ENCODE measurements around the gene SUSD6.
"Not testable (repeated sequence)": the region's sequence is repeated elsewhere in the genome, so short reads cannot be mapped to it uniquely, and the experiment has no call there.

SUSD6 gene

GRCh38 chr14:69625299-69626131 is 14.1 kb downstream of the SUSD6 start:
- no peak for DNase-seq

GRCh38 chr14:69626132-69626500 is 14.7 kb downstream of the SUSD6 start:
- DNase-seq = no peak

DNA sequence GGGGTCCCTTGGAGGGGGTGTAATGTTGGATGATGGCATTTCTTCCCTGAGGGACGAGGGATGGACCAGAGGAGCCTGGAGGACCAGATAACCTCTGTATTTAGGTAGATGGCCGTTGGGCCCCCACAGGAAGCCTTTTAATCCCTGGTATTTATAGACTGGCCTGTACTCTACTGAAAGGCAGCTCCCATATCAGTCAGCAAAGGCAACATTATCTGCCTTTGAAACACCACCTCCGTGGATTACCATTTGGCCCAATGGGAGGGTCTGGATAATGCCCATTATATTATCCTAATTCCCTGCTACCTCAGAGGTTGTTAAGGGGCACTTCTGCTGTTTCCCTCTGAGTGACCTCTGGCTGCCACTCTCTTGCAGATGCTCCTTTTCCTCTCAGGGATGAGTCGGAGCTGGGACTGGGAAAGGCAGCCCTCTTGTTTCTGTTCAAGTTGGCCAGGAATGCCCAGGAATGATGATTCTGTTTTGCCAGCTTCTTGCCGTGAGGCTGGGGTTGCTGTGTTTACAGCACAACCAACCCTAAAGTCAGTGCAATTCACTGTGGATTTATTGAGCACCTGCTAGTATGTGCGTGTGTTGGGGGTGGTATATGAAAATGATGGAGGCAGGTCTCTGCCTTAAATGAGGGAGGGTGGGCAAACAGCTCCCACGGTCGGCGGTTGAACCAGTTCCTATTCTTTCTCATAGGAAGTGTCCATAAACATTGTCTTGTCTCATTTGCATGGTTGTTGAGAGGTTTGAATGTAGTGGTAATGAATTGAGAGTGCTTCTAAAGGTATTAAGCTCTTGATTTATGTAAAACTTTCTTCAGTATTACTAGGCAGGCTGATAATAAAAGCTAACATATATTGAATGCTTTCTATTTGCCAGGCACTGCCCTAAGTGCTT is 18.1 kb downstream of the SUSD6 start:
- no peak for DNase-seq

DNA sequence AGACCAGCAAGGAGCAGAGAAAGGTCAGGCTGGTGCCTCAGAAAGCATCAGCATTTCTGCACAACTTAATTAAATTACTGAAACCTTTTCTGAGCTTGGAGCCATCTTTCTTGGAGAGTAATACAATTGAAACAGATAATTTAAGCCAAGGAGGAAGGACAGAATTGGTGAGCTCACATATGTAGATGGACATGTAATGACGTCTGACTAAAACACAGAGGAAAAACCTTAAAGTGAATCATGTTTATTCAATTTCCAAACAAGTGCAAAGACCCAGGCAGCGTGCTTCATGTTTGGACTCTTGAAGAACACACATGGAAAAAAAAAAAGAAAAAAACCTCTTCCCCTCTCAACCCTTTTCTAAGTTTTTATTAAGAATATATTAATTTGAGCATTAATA is 19.0 kb downstream of the SUSD6 start:
- no peak for DNase-seq

GRCh38 chr14:69631509-69631908 is 20.1 kb downstream of the SUSD6 start:
- DNase-seq = peak; percentile 58

DNA sequence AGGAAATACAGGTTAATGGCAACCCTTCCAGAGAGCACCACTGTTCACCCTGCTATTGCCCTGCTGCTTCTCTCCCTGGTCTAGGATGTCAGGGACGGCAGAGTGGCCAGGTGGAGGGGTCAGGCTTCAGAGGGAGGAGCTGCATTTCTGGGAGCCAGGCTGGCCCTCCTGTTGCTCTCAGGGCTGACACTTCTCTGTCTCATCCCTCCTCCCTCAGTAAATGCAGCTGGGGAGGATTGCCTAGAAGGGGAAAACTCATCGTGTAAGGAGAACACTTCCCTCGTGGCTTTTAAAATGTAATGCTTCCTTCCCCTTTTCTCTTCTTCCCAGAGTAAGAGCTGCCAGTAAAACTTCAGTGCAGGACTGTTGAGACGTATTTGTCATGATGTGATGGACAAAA is 20.8 kb downstream of the SUSD6 start:
- no peak for DNase-seq

GRCh38 chr14:69632593-69633151 is 21.3 kb downstream of the SUSD6 start:
- DNase-seq = no peak

GRCh38 chr14:69633238-69633637 is 21.8 kb downstream of the SUSD6 start:
- no peak for DNase-seq

- DNase-seq = no peak
These were observed 24.7 kb downstream of the SUSD6 start for GRCh38 chr14:69635981-69636639.

DNA sequence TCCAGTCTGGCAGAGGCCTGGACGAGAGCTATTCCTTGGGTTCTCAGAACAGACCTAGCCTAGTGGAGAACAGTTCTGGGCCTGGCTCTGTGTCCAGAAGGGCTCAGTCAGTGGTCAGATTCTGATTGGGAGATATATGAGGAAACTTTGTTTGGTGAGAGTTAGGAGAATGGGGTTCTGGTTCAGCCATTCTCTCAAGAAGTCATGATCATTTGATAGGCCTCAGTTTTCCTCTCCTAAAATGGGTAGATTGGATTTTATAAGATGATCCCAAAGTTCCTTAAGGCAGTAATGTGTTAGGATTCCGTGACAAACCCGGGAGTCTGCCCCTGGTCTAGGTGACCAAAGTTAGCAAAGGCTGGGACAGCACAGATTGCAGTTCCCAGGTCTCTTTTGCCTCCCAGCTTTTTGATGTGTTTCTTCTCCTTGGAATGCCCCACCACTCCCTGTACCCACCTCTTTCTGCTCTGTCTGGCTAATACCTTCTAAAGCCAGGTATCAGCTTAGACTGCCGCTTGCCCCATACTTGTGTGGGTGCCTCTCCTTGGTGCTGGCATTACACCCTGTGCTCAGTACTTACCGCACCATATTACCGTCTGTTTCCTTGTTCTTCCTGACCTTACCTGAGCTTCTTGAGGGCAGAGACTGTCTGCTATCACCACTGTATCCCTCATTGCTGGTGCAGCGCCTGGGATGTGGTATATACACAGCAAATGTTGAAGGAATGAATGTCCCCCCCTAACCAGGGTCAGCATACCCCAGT is 25.5 kb downstream of the SUSD6 start:
- no peak for DNase-seq

GRCh38 chr14:69637503-69638031 is 26.2 kb downstream of the SUSD6 start:
- no peak for DNase-seq

GRCh38 chr14:69640931-69641330 is 29.5 kb downstream of the SUSD6 start:
- no peak for DNase-seq

GRCh38 chr14:69642212-69642793 is 30.9 kb downstream of the SUSD6 start:
- not testable (repeated sequence) for DNase-seq

GRCh38 chr14:69643430-69644200 is 32.2 kb downstream of the SUSD6 start:
- DNase-seq = peak; percentile 38

DNA sequence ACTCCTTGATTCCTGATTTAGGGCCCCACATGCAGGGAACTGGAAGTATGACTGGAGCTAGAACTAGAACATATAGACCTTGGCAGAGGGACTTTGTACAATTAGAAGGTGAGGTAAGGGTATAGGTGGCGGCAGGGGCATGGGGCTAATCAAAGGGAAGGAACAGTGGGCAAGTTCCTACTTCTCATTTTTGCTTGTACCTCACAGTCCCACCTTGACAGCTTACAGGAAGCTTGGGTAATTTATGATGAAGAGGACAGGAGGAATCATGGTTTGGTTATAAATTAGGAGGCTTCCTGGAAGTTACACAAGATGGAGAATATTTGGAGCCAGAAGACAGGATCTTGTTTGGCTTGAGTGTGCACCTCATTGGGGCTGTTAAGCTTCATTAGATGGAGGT is 33.4 kb downstream of the SUSD6 start:
- DNase-seq = no peak

DNA sequence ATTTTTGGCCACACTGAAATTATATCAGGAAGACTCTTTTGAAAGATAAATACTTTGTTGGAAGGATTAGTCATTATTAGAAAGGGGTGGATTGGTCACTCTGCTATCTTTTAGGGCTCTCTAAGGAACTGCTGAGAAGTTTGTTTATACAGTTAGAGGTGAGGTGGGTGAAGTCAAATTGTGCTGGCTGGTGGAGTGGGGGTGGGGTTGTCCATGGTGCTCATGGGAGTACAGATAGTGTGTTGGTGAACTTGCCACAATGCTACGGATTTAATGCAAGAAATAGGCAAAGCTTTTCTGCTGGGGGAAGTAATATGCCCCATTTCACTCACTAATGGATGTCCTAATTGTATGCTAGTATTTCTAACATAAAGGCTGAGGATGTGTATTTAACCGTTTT is 35.8 kb downstream of the SUSD6 start:
- DNase-seq = no peak

DNA sequence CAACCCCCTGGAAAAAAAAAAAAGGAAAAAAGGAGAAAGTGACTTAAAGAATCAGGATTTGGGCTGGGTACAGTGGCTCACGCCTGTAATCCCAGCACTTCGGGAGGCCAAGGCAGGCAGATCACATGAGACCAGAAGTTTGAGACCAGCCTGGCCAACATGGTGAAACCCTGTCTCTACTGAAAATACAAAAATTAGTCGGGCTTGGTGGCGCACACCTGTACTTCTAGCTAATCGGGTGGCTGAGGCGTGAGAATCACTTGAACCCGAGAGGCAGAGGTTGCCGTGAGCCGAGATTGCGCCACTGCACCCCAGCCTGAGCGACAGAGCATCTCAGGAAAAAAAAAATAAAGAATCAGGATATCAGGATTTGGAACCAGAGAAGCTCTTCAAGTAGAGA is 36.2 kb downstream of the SUSD6 start:
- DNase-seq = not testable (repeated sequence)

DNA sequence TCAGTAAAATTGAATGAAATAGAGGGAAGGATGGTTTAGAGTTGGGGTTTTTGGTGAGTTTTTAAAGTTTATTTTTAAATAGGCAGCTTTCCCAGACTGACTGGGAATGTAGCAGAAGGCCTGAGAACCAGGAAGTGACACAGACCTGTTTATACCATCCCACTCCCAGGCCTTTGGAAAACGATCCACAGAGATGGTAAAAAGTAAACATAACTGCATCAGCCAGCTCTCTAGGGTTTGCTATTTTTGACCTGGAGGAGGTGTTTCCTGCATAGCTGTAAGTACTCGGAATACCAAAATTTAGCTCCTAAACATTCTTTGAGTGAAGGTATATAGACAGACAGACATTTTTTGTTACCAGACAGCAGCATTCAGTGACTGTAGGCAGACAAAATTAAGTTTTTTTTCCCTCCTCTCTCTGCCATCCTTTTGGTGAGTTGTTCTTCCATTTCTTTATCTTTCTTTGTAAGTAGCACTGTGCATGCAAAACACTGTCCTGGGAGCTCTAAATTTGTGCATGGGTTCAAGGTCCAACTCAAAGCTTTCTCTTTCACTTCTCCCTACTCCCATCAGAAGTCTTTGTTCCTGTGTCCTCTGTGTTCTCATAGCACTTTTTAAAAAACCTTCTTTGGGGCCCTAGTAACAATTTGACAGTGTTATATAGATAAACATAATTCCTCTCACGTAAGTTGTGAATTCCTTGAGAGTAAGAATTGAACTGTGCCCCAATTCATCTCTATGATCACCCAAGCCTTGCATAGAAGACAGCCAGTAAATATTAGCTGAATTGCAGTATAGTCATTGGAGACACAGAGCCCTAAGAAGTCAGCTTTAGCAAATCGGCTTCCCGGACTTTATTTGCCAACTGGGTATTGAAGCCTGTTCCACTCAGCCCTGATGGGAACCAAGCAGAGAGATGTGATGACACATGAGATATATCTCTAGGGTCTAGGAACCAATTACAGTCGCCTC is 37.4 kb downstream of the SUSD6 start:
- DNase-seq = peak; percentile 69

- peak; percentile 36 for DNase-seq
These were observed 39.6 kb downstream of the SUSD6 start for GRCh38 chr14:69650948-69651369.

DNA sequence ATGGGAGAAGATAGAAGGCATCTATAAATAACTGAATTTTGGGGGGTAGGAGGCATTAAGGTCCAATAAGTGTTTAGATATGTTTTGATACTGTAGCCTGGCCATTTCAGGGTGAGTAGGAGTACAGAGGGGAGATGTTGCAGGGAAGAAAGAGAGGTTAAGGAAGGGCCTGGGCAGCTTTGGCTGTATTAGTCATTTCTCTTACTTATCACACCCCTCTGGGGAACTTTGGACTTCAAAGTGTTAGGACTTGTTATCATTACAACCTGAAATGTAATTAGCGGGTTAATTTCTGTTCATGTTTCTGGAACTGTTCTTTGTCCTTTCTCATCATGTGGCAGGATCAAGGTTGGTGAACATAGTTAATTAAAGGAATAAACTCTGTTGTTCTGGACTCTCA is 40.3 kb downstream of the SUSD6 start:
- no peak for DNase-seq
